Measurements from ENCODE around the gene LRCH4.

Gene LRCH4

DNA sequence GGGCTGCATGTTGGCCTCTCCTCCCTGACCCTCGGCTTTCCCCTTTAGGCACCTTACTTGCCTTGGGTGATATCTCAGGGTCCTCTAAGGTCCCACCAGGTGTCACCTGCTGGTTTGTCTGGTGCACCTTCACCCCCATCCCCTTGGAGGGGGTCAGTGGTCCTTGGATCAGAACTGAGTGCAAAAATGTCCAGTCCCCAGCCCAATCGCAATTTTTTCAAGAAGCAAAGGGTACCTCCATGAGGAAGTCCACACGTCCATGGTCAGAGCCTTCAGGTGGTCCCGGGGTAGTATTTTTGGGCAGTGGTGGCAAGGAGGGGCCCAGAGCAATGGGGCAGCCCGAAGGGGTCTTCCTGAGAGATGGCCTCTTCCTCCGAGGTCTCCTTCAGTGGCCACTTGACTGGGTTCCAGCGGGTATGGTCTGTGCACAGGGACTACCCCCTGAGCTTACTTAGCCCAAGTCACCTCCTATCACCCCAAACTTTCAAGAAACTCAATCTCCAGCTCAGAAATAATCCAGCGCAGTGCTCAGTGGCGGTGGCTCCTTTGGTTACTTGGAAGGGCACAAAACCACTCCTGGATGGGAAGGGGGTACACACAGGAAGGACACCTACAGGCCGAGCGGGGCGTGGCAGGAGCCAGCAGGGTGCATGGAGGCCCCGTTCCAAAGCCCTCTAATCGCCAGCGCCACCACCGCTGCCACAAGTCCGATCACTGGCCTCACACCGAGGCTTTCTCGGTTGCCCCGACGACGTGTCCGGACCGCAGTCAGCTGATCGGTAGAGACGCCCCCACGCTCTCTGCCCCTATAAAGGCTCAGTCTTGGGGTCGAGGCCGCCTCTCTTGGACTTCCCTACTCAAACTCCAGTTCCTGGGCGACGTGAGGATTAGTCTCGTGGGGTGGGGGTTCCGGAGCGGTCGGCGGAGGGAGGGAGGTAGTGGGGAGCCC, 16.8 kb downstream of the LRCH4 start:
- Histone ChIP-seq H3K4me3 (ENCODE audit: low read length in 2 of 2) (peak overlapping the region; percentile 29 to 83), H3K4me2 (ENCODE audit: insufficient read depth, low read length, poor library complexity, severe bottlenecking) (peak overlapping the region; percentile 95), H3K27me3 (ENCODE audit: control insufficient read depth in 3 of 3, insufficient read depth in 3 of 3, low read depth in 1 of 3, low read length in 3 of 3) (peaks cover 0 to 13% (median 0%) of the 10 kb centered on the region in 3 experiments), H2BK12ac (ENCODE audit: low read length) (no peak overlapping the region), H2BK5ac (ENCODE audit: low read length) (peak overlapping the region; percentile 90), H4K8ac (ENCODE audit: low read depth, low read length) (no peak overlapping the region), H3K4me1 (ENCODE audit: control insufficient read depth in 2 of 2, insufficient read depth in 1 of 2, low read depth in 1 of 2, low read length in 2 of 2) (peaks cover 29 to 51% of the 10 kb centered on the region in 2 donors), H3K18ac (ENCODE audit: low read length) (peak overlapping the region; percentile 100), H3K27ac (replicated peaks; ENCODE audit: low read length) (peak overlapping the region; percentile 43), H3K79me1 (ENCODE audit: low read depth, low read length) (peaks cover 5% of the 10 kb centered on the region), H3K4ac (ENCODE audit: low read length) (no peak overlapping the region), H3K14ac (ENCODE audit: low read length) (peak overlapping the region; percentile 99), H3K36me3 (replicated peaks in 1 of 2; ENCODE audit: control insufficient read depth in 2 of 2, insufficient read depth in 2 of 2, low read length in 2 of 2) (no peaks in the 10 kb centered on the region), H3K9me3 (replicated peaks in 1 of 2; ENCODE audit: control insufficient read depth in 2 of 2, insufficient read depth in 1 of 2, low read depth in 1 of 2, low read length in 2 of 2) (peaks cover 0 to 2% of the 10 kb centered on the region in 2 donors), H2AK5ac (ENCODE audit: low read depth, low read length) (peak overlapping the region; percentile 66), H2BK120ac (ENCODE audit: low read depth, low read length) (peak overlapping the region; percentile 100), H3K9ac (ENCODE audit: low read depth, low read length, poor library complexity) (peak overlapping the region; percentile 94), H2AFZ (ENCODE audit: low read length) (peak overlapping the region; percentile 76), H3K23ac (ENCODE audit: low read depth, low read length, poor library complexity) (peak overlapping the region; percentile 100), H2BK15ac (ENCODE audit: low read length) (peak overlapping the region; percentile 99), H4K91ac (ENCODE audit: low read depth, low read length, poor library complexity) (no peak overlapping the region)
- peak; percentile 67 for DNase-seq (ENCODE audit: low spot score)
- WGBS, 2 donors (ENCODE audit: extremely low coverage in 2 of 2, insufficient read length in 2 of 2, insufficient replicate concordance in 1 of 2) = no CpG with 5 or more reads among the region's 36 CpGs

DNA sequence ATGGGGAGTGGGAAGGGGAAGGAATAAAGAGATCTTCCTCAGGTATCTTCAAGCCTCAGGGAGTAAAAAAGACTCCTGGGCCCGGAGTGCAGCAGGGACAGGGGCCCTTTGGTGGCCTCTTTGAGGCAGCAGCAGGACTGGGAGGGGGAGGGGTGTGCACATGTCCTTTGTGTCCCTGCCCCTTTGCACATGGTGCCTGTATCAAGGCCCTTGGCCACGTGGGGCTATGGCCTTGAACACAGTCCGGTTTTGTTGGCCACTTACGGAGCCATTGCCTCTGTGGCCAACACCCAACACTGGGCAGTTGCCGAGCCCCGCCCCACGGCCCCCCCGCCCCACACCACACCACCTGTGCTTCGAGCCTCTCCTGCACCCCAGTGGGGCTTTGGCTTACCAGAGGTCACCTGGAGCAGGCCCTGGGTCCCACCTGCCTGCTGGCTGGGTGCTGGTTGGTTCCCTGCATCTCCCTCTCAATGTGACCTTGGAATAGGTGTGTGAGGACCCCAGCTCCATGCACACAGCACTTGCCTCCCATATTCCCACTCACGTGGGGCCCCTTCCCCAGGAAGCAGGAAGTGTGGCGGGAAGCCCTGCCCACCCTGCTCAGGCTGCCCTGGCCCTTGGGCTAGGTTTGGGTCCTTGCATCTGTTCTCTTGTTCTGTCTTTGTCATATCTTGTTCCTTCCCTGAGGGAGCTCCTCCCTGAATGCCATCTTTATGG, 17.6 kb downstream of the LRCH4 start:
- no peak overlapping the region for H3K27ac ChIP-seq (replicated peaks; ENCODE audit: low read length)
- H4K91ac ChIP-seq (ENCODE audit: low read depth, low read length, poor library complexity) = no peak overlapping the region
- H3K14ac ChIP-seq (ENCODE audit: low read length) = no peak overlapping the region
- no peak overlapping the region for H4K8ac ChIP-seq (ENCODE audit: low read depth, low read length)
- H3K23ac ChIP-seq (ENCODE audit: low read depth, low read length, poor library complexity) = no peak overlapping the region
- peak overlapping the region; percentile 61 for H2BK15ac ChIP-seq (ENCODE audit: low read length)
- peaks cover 0 to 13% (median 0%) of the 10 kb centered on the region in 3 experiments for H3K27me3 ChIP-seq (ENCODE audit: control insufficient read depth in 3 of 3, insufficient read depth in 3 of 3, low read depth in 1 of 3, low read length in 3 of 3)
- no peak overlapping the region for H3K9ac ChIP-seq (ENCODE audit: low read depth, low read length, poor library complexity)
- H2BK12ac ChIP-seq (ENCODE audit: low read length) = no peak overlapping the region
- peaks cover 32 to 51% of the 10 kb centered on the region in 2 donors for H3K4me1 ChIP-seq (ENCODE audit: control insufficient read depth in 2 of 2, insufficient read depth in 1 of 2, low read depth in 1 of 2, low read length in 2 of 2)
- no peak overlapping the region for H2BK120ac ChIP-seq (ENCODE audit: low read depth, low read length)
- no peak overlapping the region for H3K4me3 ChIP-seq (ENCODE audit: low read length in 2 of 2)
- no peak overlapping the region for H2AFZ ChIP-seq (ENCODE audit: low read length)
- no peak overlapping the region for H3K4ac ChIP-seq (ENCODE audit: low read length)
- H3K36me3 ChIP-seq (replicated peaks in 1 of 2; ENCODE audit: control insufficient read depth in 2 of 2, insufficient read depth in 2 of 2, low read length in 2 of 2) = peaks cover 0 to 3% of the 10 kb centered on the region in 2 donors
- DNase-seq (ENCODE audit: low spot score) = no peak
- H2AK5ac ChIP-seq (ENCODE audit: low read depth, low read length) = peak overlapping the region; percentile 73
- H3K9me3 ChIP-seq (replicated peaks in 1 of 2; ENCODE audit: control insufficient read depth in 2 of 2, insufficient read depth in 1 of 2, low read depth in 1 of 2, low read length in 2 of 2) = peaks cover 0 to 2% of the 10 kb centered on the region in 2 donors
- H3K79me1 ChIP-seq (ENCODE audit: low read depth, low read length) = peaks cover 5% of the 10 kb centered on the region
- H3K4me2 ChIP-seq (ENCODE audit: insufficient read depth, low read length, poor library complexity, severe bottlenecking) = no peak overlapping the region
- H2BK5ac ChIP-seq (ENCODE audit: low read length) = no peak overlapping the region
- H3K18ac ChIP-seq (ENCODE audit: low read length) = peak overlapping the region; percentile 52
- WGBS, 2 donors (ENCODE audit: extremely low coverage in 2 of 2, insufficient read length in 2 of 2, insufficient replicate concordance in 1 of 2) = no CpG with 5 or more reads among the region's 11 CpGs

DNA sequence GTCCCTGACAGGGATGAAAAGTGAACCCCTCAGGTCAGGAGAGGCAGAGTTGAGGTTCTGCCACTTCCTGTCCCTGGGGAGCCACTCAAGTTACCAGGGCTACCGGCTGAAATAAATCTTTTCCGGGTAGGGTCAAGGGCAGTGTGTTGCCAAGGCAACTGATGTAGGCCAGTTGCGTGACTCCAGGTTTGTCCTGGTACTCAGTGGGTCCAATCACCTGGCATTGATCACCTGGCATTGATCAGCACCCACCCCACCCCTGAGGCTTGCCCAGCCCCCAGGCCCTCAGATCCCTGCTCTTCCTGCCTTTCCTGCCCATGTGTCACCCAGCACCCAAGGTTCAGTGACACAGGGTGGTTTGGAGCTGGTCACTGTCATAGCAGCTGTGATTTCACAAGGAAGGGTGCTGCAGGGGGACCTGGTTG, 18.2 kb downstream of the LRCH4 start:
- Histone ChIP-seq H3K9me3 (replicated peaks in 1 of 2; ENCODE audit: control insufficient read depth in 2 of 2, insufficient read depth in 1 of 2, low read depth in 1 of 2, low read length in 2 of 2) (peaks cover 0 to 2% of the 10 kb centered on the region in 2 donors), H3K18ac (ENCODE audit: low read length) (no peak overlapping the region), H3K4me2 (ENCODE audit: insufficient read depth, low read length, poor library complexity, severe bottlenecking) (no peak overlapping the region), H2AK5ac (ENCODE audit: low read depth, low read length) (peak overlapping the region; percentile 73), H2BK5ac (ENCODE audit: low read length) (no peak overlapping the region), H3K27me3 (ENCODE audit: control insufficient read depth in 3 of 3, insufficient read depth in 3 of 3, low read depth in 1 of 3, low read length in 3 of 3) (peaks cover 0 to 13% (median 0%) of the 10 kb centered on the region in 3 experiments), H3K9ac (ENCODE audit: low read depth, low read length, poor library complexity) (no peak overlapping the region), H3K36me3 (replicated peaks in 1 of 2; ENCODE audit: control insufficient read depth in 2 of 2, insufficient read depth in 2 of 2, low read length in 2 of 2) (peaks cover 2 to 8% of the 10 kb centered on the region in 2 donors), H3K14ac (ENCODE audit: low read length) (no peak overlapping the region), H3K4ac (ENCODE audit: low read length) (no peak overlapping the region), H3K23ac (ENCODE audit: low read depth, low read length, poor library complexity) (no peak overlapping the region), H3K27ac (replicated peaks; ENCODE audit: low read length) (no peak overlapping the region), H2BK12ac (ENCODE audit: low read length) (no peak overlapping the region), H3K4me3 (ENCODE audit: low read length in 2 of 2) (no peak overlapping the region), H2BK15ac (ENCODE audit: low read length) (no peak overlapping the region), H2BK120ac (ENCODE audit: low read depth, low read length) (no peak overlapping the region), H3K79me1 (ENCODE audit: low read depth, low read length) (peaks cover 3% of the 10 kb centered on the region), H2AFZ (ENCODE audit: low read length) (no peak overlapping the region), H4K8ac (ENCODE audit: low read depth, low read length) (no peak overlapping the region), H3K4me1 (ENCODE audit: control insufficient read depth in 2 of 2, insufficient read depth in 1 of 2, low read depth in 1 of 2, low read length in 2 of 2) (peaks cover 32 to 51% of the 10 kb centered on the region in 2 donors), H4K91ac (ENCODE audit: low read depth, low read length, poor library complexity) (no peak overlapping the region)
- WGBS, 2 donors (ENCODE audit: extremely low coverage in 2 of 2, insufficient read length in 2 of 2, insufficient replicate concordance in 1 of 2) = no CpG with 5 or more reads among the region's 3 CpGs
- DNase-seq (ENCODE audit: low spot score) = no peak
